ENCODE measurements around the gene ZBED2.

The ZBED2 gene

DNA sequence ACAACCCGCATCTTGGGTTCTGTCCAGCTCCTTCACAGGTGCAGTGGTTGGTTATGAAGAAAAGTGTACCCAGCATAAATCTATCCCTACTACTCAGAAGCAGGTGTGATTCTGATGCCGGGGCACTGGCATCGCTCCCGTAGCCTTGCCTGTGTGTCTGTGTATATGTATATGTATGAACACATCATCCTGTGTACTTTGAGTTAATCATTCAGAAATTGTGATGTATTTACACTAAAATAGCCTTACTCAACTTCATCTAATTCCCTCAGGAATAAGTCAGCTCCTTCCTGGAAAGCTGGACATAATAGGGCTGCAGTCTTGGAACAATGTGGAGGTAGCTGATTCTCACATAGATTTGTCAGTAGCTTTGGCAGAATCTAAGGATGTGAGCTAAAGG, 6.7 kb upstream of the ZBED2 start:
- DNase-seq = no peak

DNA sequence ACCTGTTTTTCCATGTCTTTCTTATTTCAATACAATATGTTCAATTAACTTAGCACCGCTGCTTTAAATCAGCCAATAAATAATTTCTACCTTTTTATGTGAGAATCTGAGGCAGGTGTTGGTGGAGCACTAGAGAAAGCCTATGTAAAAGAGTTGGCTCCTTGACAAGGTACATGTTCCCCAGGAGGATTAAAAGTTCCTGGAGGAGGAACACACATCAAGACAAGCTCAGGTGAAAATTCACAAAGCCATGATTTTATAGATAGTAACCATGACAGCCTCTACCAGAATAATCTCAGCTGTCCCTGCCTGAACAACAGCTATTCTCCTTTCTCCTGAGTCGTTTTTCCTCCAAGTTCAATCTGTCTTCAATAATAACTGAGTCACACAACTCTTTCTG, 3.4 kb upstream of the ZBED2 start:
- no peak for DNase-seq

DNA sequence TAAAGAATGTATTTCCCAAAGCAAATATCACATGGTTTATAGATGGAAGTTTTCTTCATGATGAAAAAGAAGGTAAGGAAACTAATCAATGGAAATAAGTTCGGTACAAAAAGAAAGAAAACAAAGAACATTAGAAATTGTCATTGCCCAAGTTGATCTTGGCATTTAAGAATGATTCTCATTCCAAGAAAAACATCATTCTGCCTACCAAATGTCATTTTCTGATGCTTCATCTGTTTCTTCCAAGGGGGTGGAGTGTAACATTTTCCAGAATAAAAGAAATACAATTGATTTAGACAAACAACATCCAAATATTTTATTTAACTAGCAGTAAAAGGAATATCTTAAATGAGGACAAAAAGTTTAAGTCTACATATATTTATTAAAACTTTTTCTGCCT, 3.0 kb upstream of the ZBED2 start:
- DNase-seq = no peak

DNA sequence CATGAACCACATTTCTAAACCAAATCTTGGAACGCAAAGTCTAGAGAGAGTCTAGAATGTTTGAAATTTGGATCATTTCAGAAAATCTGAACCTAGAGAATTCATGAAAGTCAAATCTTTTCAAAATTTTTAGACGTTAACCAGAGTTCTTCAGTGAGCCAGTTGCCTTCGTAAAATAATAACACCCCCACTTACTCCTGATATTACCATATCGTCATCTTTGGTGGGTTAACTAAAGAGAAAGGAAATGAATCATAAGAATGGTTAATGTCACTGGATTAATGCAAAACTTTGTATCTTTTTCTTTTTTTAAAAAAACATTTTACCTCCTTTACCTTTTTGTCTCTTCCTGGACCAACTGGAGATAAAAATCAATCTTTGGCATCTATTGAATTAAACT, 1.2 kb upstream of the ZBED2 start:
- no peak for DNase-seq

DNA sequence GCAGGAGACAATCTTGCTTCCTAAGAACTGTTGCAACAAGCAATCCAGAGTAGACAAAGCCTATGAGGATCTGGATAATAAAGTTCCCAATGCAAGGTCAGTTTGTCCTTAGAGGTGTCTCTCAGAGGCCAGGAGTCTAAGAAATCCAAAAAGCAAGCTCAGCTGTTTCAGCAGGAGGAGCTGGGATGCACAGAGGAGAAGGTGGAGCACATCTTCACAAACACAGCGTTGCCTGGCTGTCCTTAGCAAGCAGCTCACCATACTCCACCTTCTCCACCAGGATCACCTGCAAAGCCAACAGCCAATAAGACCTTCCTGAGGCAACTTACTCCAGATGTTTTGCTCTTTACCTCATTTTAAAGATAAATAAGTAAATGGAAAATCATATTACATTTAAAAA, 365 bp downstream of the ZBED2 start:
- DNase-seq = no peak

DNA sequence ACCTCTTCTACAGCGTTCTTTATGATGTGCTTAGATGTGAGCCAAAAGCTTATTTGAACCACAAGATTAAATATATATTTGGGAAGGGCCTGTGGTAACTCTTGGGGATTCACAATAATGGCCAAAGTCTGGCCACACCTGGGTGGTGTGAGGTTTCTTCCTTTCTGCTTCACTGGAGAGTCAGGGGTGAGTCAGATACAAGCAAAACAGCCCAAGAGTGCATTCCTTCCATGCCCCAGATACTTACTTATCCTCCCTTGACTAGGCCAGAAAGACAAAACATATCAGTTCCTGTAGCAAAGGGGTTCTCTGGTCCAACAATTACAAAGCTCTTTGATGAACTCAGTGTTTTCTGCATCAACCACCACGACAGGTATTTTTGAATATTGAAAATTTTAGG, 941 bp downstream of the ZBED2 start:
- DNase-seq = no peak

DNA sequence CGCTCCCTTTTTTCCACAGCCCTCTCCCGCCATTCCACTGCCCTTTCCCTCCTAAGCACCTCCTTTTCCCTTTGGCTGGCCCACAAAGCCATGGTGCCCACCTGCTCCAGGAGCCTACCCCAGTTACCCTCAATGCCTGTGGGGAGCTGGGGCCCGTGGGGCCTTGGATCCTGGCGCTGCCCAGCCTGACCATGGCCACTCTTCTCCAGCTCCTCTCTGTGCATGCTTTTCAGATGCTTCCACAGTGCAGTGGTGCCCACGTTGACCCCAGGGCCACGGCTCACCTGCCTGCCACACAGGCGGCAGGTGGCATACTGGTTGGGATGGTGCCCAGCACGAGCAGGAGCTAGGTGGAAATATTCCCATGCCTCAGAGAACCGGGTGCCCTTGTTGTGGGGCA, 1.5 kb downstream of the ZBED2 start:
- no peak for DNase-seq

DNA sequence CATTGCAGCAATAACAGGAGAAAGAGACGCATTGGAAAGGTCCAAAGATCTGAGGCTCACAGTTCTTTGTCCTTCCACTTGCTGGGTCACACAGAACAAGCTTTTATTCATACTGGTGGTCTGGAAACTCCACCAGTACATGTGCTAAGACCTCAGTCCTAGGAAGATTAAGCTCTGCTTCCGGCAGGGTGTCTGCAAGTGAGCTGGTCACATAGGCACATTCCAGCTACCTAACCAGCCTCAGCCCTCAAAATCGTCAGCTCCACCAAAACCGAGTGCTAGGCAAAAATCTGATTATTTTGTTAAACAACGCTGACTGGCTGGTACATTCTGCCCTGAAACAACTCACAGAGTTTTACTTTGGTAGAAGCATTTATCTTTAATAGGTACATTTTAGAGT, 2.2 kb downstream of the ZBED2 start:
- DNase-seq = no peak

DNA sequence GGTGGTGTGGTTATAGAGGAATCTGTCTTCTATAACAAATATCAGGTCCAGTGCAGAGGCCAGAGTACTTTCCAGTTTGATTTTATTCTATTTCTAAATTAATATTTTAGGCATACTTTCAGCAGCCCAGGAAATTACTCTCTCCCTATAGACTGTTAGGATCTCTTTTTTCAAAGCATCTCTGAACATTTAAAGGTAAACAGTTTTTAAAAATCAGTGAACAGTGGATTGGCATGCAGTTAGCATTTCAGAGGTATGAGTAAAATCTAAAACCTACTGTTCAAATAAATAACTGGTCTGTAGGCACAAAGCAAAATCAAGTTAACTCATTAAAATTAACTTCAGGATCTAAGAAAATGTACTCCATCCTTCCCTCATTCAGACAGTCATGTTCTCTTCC, 3.0 kb downstream of the ZBED2 start:
- no peak for DNase-seq

DNA sequence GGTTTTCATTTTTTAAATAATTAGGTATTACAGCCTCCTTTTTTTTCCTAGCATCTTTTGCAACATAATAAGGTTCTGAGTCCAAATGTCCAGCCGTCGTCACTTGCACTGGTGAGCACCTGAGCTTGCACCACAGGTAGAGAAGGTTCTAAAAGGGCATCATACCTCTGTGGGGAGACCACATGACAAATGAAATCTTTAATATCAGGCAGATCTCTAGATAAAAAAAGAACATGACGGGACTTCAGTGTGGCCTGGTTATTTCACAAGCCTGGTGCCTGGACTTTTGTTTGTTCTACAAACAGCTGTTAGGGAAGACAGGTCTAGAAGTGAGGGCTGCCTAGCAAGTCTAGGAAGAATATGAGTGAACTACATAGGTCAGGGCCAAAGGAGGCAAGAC, 3.6 kb downstream of the ZBED2 start:
- DNase-seq = no peak

DNA sequence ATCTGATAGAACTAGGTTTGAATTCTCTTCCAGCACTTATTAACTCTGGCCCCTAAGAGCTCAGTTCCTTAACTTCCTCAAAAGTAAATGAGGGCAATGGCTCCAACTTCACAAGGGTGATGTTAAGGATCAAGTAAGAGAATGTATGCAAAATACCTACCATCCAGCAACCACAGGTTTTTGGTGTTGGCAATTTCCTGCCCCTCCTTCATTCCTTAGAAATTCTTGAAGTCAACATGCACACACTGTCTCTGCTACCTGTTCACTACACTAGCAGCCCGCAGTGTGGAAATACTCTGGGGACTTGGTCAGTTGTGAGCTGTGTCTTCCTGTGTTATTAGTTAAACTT, 5.0 kb downstream of the ZBED2 start:
- DNase-seq = no peak

DNA sequence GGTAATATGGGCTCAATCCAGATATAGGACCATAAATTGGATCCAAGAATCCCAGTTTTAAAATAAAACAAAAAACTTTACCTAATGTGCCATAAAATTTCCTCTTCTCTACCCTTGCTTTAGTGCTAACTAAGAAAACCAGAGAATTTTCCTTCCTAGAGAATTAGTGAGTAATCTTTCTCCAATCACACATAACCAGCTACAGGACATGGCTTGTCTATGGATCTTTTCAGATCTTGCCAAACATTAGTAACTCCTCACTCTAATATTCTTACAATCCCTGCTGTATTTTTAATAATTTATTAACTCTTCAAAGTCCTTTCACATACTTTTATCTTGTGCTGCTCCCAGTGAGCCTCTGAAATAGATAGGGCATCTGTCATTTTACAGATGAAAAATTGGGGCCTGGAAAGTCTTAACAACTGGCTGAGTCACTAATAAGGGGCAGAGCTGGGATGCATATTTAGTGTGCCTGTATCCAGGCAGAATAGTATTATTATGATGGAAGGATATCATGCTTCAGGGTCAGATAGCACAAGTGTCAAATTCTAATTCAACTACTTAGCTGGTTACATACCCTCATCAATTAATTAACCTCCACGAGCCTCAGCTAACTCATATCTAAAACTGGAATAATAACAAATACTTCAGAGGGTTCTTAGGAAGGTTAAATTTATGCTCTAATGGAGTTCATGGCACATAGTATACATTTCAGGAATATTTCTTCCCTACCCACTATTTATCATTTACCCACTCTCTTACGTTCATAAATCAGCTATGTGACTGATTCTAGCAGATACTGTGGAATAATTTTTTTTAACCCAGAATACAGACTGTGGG, 5.6 kb downstream of the ZBED2 start:
- no peak for DNase-seq

DNA sequence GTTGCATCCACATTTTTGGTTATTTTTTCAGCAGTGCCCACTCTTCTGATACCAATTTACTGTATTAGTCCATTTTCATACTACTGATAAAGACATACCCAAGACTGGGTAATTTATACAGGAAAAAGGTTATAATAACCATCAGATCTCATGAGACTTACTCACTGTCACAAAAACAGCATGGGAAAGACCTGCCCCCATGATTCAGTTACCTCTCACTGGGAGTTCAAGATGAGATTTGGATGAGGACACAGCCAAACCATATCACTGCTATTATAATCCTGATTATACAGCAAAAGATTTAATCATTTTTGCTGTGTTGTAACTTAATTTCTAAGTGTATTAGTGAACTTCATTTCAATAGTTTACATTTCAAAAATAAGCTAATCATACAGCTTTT, 6.6 kb downstream of the ZBED2 start:
- no peak for DNase-seq

DNA sequence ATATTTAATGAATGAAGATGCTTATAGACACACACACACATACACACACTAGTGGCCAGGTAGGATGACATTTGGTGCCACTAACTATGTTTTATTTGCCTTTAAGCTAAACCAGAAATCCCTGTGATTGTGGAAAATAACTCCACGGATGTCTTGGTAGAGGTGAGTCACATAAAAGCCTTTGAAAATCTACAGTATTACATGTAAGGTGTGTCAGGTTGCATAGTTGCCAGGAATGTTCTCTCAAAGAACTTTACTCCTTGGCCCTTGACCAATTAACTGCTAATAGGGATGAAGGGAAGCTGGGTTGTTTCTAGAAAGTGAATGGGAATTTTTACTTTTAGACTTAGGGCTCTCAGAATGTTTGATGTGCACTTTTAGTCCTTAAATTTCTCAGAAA, 9.9 kb downstream of the ZBED2 start:
- DNase-seq = no peak

DNA sequence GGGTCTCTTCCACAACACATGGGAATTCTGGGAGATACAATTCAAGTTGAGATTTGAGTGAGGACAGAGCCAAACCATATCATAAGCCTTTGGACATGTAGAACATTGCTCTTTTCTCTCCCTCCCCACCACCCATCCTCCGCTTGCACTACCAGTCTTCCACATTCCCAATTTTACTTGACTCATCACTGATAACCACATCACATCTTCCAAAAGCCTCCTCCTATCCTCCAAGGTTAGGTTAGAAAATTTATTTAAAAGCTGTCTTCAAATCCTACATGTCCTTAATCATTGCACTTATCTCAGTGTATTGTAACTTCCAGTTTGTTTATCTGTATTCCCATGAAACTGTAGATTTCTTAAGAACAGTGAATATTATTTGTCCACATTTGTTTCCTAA, 10.4 kb downstream of the ZBED2 start:
- no peak for DNase-seq

DNA sequence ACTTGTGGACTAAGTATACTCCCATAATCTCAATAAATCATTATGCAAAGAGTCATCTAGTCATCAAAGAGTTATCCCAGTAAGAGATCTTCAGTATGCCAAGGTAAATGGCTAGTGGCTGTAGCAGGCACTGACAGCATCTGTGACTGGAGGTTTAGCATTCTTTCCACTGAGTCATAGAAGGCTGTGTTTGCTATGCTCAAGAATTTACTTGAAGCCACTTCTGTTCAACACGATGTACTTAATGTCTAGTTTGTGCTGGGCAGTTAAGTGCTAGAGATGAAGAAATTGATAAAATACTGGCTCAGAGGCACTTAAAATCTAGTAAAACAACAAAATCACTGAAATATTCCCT, 13.0 kb downstream of the ZBED2 start:
- no peak for DNase-seq

DNA sequence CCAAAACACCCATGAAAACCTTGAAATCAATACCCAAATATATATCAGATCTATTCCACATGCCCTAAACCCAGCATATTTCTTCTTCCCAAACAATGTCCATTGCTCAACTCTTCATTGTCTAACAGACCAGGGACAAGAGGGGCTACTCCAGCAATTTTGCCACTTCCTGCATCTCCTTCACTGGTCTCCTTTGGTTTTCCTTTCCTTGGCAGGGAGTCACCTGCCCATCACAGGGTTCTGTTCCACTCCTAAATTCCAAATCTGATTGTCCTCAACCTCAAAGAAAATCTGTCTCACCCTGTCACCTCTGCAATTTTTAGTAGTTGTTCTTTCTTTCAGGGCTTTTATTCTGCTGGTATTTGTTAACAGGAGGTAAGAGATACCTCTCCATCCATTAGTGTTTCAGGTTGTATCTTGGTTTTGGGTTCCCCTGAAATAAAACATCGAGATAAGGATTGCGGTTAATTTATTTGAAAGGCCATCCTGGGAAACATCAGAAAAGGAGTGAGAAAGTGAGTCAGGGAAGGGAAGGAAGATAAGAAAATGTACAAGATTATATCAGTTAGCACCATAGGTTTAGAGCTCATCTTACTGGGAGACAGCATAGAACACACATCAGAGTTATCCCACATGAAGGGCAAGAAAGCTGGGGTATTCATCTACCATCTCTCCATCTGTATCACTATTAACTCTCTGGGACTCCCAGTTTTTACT, 13.6 kb downstream of the ZBED2 start:
- DNase-seq = no peak

DNA sequence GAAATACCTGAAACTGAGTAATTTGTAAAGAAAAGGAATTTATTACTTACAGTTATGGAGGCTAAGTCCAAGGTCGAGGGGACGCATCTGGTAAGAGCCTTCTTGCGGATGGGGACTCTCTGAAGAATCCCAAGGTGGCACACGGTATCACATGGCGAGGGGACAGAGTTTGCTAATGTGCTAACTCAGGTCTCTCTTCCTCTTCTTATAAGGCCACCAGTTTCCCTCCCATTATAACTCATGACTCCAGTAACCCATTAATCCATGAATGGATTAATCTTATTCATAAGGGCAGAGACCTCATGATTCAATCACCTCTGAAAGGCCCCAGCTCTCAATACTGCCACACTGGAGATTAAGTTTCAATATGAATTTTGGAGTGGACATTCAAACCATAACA, 15.7 kb downstream of the ZBED2 start:
- no peak for DNase-seq

DNA sequence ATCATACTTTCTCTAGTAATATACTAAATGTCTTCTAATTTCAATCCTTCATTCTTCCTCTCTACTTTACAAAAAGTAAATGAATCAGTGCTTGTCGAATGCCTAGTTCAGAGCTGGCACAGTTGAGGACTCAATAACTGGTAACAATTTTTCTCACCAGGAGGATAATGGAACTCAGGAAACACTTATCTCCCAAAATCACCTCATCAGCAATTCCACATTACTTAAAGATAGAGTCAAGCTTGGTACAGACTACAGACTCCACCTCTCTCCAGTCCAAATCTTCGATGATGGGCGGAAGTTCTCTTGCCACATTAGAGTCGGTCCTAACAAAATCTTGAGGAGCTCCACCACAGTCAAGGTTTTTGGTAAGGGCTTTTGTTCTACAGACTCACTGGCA, 16.3 kb downstream of the ZBED2 start:
- no peak for DNase-seq

DNA sequence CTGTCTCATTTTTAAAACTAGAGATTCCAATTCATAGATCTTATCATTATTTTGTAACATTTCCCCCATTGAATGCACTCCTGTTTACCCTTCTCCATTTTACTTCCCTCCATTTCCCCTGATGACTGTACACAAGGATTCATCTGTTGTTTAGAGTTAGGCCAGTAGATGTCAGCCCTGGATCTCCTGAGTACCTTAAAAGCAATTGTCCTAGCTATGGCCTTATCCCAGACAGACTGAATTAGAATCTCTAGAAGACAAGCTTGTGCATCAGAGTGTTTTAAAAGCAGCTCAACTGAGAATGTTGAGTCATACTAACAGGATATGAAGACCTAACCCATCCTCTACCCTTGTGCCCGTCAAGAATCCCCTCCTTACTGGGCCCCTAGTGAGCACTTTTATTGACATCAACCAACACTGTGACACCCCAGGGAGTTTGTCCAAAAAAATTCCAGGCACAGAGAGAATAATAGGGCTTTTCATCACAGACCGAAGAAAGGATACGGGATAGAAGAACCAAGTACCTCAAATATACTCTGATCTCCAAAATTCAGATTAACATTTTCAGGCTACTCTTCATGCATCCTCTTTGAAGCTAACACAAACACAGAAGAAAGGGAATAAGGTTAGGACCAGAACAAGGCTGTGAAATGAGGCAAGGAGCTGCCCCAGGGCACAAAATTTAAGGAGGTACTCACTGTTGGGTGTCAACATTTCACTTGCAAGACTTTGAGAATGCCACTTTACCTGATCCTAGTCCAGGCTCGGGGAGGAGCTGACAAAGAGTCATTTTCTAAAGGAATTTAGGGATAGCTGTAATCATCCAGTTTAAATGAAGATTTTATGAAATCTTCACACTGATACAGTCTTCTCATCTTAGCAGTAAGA, 17.1 kb downstream of the ZBED2 start:
- DNase-seq = no peak

DNA sequence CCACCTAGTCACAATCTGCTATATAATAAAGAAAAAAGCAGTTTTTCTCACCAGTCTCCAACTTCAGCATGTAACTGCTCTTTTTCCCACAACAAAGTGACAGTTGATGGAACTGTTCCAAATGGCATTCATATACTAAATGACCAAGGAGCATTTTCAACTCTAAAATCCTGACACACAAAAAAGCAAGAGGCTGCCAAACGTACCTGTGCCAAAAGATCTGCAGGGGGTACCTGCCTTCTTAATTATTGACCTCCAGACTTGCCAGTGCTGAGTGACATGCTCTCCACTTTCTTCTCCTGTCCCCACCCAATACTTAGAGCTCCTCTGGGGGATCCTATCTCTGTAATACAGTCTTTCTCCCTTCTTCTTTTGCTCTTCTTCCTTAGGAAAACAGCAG, 18.0 kb downstream of the ZBED2 start:
- DNase-seq = no peak

DNA sequence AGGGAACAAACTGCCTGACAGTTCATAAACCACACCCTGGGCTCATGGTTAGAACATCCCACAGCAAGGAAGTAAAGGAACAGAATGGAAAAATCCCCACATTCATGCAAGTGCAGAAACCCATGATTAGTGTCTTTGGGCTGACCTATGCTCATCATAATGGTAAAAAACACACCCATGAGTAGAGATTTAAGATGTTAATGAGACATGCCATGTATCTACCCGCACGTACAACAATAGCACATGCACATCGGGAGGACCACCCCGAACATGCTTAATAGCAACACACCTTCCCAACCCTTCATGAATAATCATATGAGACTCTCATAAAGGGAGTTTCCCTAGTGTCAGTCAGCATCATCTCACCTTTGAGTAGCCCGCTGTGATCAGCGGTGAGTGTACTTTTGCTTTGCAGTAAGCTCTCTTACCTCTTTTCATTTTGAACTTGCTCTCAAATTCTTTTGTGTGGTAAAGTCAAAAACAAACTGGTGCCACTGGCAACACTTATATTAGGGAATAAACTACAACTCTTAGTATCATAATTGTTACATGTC, 23.2 kb downstream of the ZBED2 start:
- peak; percentile 40 for DNase-seq

DNA sequence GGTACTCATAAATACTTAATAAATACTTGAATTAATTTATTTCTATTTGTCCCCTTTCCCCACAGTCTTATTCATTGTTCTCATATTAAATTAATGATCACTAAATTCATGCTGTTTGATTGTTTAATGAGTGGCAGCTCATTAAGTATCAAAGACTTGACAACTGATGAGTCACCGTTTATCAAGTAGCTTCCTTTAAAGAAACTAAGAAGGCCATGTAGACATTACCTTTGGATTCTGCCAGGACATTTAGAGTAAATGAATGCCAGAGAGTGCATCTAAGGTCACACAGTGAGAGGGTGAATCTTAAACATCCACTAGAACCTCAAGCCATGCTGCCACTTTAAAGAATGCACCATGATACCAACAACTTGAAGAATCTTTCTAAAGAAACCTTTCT, 23.9 kb downstream of the ZBED2 start:
- no peak for DNase-seq
